LNCAP (cell line): ENCODE results near the gene AKT1.

ENCODE experiments used
- TF ChIP-seq, protein P1 (sequence below): fragments of 450-650 bp; IDR thresholded peaks from 2 replicates; pipeline ENCODE4 v1.5.1; 2017; ENCODE audit warnings: mild to moderate bottlenecking

The AKT1 gene

DNA sequence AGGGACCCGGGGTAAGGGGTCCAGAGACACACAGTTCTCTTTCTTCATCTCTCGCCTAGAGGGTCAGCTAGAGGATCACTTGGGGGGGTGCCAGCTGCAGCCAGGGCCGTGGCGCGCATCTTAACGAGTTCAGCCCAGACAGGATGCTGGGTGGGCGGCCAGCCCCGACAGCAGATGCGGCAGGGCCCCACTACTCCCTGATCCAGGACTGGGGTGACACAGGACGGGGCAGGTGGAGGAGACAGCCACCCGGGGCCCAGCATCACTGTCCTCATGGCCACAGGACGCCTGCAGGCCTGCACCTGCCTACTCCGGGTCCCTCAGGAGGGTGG lies 12.8 kb downstream of the AKT1 start:
- TF ChIP-seq, protein P1, sequence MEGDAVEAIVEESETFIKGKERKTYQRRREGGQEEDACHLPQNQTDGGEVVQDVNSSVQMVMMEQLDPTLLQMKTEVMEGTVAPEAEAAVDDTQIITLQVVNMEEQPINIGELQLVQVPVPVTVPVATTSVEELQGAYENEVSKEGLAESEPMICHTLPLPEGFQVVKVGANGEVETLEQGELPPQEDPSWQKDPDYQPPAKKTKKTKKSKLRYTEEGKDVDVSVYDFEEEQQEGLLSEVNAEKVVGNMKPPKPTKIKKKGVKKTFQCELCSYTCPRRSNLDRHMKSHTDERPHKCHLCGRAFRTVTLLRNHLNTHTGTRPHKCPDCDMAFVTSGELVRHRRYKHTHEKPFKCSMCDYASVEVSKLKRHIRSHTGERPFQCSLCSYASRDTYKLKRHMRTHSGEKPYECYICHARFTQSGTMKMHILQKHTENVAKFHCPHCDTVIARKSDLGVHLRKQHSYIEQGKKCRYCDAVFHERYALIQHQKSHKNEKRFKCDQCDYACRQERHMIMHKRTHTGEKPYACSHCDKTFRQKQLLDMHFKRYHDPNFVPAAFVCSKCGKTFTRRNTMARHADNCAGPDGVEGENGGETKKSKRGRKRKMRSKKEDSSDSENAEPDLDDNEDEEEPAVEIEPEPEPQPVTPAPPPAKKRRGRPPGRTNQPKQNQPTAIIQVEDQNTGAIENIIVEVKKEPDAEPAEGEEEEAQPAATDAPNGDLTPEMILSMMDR = no peak

DNA sequence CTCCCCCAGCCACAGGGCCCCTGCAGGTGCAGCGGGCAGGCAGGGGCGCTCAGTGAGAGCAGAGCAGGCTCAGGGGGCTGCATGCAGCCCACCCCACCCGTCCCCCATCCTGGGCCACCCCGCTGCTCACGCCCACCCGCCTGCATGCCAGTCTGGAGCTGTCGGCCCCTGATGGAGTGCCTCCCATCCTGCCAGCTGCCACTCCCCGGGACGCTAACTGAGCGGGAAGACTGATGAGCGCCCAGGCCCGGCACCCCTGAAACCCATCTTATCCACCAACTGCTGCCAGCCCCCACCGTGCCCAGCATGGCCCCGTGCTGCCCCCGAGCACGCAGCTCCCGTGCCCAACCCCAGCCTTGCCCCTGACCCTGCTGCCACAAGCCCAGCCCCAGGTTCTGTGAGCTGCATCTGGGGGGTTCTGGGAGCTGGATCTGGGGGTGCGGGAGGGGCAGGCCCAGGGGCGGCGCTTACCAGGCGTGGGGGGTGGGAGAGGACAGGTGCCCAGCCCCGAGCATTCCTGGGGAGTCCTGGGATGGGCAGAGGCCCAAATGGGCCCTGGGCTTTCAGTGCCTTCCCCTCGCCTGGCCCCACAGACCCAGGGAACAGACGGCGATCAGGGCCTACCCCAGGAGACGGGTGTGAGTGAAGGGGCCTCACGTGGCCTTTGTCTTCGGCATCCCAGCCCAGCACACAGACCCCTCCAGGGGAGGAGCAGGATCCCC lies 13.3 kb downstream of the AKT1 start:
- TF ChIP-seq, protein P1 = no peak

DNA sequence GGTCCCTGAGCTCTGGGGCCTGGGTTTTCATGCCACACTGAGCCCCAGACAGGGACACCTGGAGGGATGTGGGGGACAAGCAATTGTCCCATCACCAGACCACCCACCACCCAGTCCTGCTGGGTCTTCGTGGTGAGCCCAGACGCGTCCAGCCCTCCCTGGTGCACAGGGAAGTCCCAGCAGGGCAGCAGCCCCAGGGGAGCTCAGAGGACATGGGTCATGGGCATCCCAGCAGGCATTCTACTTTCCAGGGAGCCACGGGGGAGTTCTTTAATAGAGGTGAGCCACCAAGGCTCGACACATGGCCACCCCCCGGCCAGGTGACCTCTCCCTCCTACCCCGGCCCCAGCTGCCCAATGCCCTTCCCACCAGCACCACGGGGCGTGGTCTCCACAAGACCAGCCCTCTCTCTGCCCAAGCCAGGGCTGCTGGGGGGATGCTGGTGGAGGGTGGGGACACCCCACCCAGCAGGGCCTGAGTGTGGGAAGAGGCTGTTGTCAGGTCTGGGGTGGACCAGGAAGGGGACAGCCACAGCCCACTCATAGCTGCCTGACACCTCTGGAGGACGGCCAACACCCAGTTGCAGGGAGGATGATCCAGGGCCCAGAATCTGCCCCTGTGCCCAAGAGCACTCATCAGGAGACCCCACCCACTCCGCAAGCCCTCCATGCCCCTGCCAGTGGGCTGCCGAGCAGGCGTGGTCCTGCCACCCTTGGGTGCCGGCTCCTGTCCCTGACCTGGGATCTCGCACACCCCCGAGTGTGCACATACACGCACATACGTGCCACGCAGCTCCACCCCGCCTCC lies 14.1 kb downstream of the AKT1 start:
- TF ChIP-seq, protein P1 = no peak

DNA sequence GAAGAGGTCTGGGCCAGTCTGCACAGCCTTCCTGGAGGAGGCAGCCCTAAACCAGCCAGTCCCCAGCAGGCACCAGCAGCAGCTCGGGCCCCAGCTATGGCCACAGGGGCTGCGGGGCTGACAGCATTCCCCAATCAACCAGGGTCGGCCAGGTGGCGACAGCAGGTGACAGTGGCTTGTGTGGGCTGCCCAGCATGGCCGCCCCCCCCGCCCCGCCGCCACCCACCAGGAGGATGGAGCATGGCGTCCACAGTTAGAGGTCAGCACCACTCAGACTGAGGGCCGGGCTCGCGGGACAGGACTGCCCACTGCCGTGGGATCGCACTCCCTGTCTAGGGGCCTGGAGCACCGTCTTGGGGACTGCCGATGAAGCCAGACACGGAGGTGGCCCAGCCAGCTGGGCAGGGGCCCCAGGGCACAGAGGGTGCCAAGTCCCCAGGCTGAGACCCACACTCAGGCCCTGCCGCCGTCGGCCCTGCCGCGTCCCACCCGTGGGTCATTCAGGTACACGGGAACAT lies 15.0 kb downstream of the AKT1 start:
- TF ChIP-seq, protein P1 = no peak

DNA sequence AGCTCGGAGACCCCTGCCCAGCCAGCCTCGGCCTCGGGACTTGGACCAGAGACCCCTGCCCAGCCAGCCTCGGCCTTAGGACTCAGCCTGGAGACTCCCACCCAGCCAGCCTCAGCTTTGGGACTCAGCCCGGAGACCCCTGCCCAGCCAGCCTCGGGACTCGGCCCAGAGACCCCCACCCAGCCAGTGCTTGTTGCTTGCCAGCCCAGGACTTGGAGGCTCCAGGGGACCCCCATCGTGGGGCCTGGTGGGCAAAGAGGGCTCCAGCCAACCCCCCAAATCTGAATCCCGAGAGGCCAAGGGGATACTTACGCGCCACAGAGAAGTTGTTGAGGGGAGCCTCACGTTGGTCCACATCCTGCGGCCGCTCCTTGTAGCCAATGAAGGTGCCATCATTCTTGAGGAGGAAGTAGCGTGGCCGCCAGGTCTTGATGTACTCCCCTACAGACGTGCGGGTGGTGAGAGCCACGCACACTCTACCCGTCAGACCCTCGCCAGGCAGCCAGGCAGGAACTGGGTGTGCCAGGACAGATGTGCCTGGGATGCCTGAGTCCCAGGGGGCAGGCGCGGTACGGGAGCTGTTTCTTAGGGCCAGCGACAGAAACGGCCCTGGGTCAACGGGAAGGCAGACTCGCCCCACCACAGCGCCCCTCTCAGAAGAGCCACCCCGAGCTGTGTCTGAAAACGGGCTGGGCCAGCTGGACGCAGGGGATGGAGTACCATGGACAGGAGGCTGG lies 15.6 kb downstream of the AKT1 start:
- TF ChIP-seq, protein P1 = no peak

DNA sequence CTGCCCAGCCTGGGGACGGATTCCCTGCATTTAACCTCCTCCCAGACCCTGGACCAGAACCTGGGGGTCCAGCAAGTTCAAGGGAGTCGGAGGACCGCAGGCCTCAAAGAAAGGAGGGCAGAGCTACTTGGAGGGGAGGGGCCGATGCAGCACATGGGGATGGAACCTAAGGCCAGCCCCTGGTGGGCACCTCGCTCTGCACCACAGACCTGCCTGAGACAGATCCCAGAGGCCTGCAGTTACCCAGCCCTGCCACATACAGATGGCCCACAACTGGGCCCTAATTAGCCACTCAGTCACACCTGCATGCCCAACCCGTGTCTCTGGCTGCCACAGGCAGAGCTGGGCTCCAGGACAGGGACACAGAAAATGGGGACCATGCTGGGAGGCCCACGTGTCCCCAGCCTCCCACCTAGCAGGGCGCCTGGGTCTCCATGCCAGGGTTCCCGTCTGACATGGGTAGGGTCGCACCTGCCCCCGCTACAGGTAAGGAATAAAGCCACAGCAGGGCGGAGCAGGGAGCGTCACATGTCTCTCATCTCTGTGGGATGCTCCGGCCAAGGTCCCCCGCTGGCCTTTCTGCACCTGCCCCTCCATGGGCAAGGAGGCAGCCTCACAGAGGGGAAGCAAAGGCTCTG lies 16.7 kb downstream of the AKT1 start:
- TF ChIP-seq, protein P1 = no peak

DNA sequence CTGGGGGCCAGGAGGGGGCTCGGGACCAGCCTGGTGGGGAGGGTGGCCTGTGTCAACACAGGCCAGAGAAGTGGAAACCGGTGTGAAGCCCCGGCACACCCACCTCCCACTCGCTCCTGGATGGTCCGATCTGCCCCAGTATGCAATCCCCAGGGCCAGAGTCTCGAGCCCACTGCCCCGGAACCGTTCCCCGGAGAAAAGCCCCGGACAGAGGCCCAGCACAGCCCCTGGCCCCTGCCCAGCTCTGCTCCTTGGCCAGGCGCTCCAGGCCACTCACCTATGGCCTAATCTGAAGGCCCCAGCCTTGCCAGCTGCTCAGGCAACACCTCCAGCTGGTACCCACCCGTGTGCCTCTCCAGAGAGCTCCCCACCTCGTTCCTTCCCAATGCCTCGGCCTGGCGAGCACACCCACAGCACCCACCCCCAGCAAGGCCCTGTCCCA lies 17.7 kb downstream of the AKT1 start:
- TF ChIP-seq, protein P1 = no peak
